ENCODE measurements around the gene USP44.

GRCh38 chr12:95594136-95594535, 42.9 kb upstream of the USP44 start:
- no peak for TF ChIP-seq CTCF (IDR thresholded peaks at IDR 0.05; ENCODE audit: extremely low read depth in 1 of 2, insufficient read depth in 1 of 2, low read depth in 1 of 2, low read length in 2 of 2)
- TF ChIP-seq POLR2A (IDR thresholded peaks at IDR 0.05; ENCODE audit: low read depth, low read length), result no peak
- TF ChIP-seq EZH2 (IDR thresholded peaks at IDR 0.05; ENCODE audit: borderline replicate concordance, low read depth, low read length, severe bottlenecking), result no peak
- no peak for TF ChIP-seq GATA2 (IDR thresholded peaks at IDR 0.05; ENCODE audit: insufficient read depth, insufficient read length, low read depth, low read length)
- TF ChIP-seq, protein P1, sequence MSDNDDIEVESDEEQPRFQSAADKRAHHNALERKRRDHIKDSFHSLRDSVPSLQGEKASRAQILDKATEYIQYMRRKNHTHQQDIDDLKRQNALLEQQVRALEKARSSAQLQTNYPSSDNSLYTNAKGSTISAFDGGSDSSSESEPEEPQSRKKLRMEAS (IDR thresholded peaks at IDR 0.05; ENCODE audit: insufficient read depth, insufficient read length), result no peak
- no peak for TF ChIP-seq POLR2AphosphoS5 (IDR thresholded peaks at IDR 0.05; ENCODE audit: insufficient read depth, low read depth, low read length)
- TF ChIP-seq JUN (IDR thresholded peaks at IDR 0.05; ENCODE audit: borderline replicate concordance, insufficient read depth, insufficient read length, low read depth), result no peak
- no peak for TF ChIP-seq FOS (IDR thresholded peaks at IDR 0.05; ENCODE audit: borderline replicate concordance, insufficient read depth, low read length)

Measured in endothelial cell of umbilical vein (primary cell).